Gastroesophageal sphincter (tissue), 2 donors: ENCODE results near the gene PLCL1.

Experiments
- POLR2A ChIP-seq, 2 donors: fragments of 450-650 bp; IDR thresholded peaks; one replicate each; pipeline ENCODE4 v1.6.1; 2017; ENCODE audit warnings: antibody characterized with exemption in 2 of 2, mild to moderate bottlenecking in 2 of 2, moderate library complexity in 1 of 2
- POLR2AphosphoS5 ChIP-seq: sonication (generic); formaldehyde crosslinking; IDR thresholded peaks from one replicate; pipeline ENCODE4 v1.6.1; 2017; ENCODE audit warnings: antibody characterized with exemption

DNA sequence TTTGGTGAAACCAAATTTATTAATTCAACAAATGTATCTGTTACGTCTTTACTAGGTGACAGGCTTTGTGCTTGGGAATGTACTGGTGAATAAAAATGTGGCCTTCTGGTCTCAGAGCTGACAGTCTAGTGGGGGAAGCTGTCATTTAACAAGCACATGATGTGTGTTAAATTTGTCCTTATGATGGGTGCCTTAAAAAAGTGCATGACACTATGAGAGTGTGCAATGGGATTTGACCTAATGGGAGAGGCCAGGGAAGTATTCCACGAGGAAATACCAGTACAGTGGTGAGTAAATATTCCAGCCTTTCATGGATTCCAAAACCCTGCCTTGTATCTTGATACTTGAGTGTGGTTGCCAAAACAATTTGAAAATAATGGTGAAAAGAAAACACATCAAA is 308.9 kb downstream of the PLCL1 start:
- no peak for TF ChIP-seq POLR2A (IDR thresholded peaks at IDR 0.05)
- no peak for TF ChIP-seq POLR2AphosphoS5
